ENCODE results near the gene A4GNT. TPM values are rescaled to one million over a fixed set of nuclear protein-coding genes. Genes with fewer than 3 reads are reported as not detected.
"Not testable (repeated sequence)": the region's sequence is repeated elsewhere in the genome, so short reads cannot be mapped to it uniquely, and the experiment has no call there.

The A4GNT gene
- total RNA-seq, 1 donor from 2014 or later, result not detected

DNA sequence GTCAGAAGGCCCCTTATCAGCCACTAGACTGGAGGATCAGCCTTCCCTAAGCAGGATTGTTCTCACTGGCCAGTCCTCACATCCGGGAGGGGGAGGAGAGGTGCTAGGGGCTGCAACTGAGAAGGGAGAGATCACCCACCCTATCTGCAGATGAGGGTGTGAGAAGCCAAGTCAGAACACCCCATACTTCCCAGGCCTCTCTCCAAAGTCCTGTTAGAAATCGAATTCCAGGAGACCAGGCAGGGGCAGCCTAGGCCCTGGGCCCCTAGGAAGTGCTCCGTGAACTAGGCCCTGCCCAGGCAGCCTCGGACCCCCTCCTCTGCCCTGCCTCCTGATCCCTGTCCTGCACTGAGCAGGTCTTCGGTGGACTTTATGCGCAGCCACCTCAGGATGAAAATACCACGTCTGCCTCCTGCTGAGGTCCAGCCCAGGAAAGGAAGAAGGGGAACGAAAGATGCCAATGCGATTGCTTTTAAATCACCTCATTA lies 17.7 kb downstream of the A4GNT start:
- H3K4me3 Mint-ChIP-seq, result peak overlapping the region; percentile 79
- intact Hi-C loops (cut with micrococcal nuclease), result no loop called here

DNA sequence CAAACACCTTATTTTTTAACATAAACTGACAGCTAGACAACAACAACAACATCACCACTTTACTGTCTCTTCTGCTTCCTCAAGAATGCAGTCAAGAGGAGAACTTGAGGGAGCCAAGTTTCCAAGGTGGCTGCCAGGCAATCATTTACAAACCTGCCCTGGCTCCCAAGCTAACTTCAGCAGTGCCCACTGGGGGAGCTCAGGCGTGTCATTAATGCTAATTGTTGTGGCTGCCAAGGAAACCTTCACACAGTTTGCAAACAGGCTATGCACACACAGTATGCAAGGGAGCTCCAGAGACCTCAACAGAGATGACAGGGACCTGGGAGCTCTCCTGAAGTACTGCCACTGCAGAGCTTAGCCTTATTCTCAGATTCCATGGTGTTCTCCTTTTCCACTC lies 18.9 kb downstream of the A4GNT start:
- Mint-ChIP-seq H3K4me3 (no peak overlapping the region), H3K27me3 (ENCODE audit: insufficient read depth) (peaks cover 20% of the 10 kb centered on the region), H3K4me1 (ENCODE audit: low read depth) (peaks cover 14% of the 10 kb centered on the region), H3K27ac (no peak overlapping the region), H3K9me3 (no peaks in the 10 kb centered on the region), H3K36me3 (ENCODE audit: low read depth) (peaks cover 3% of the 10 kb centered on the region)
- DNase-seq (ENCODE audit: low spot score), result no peak
- intact Hi-C loops (cut with micrococcal nuclease), result loop anchor here (1.0 kb wide), 1 partner anchor 17 kb away; no protein-coding TSS in a partner anchor

More for the DNA sequence above, 17.7 kb downstream of the A4GNT start:
- H3K27ac Mint-ChIP-seq, result no peak overlapping the region
- H3K27me3 Mint-ChIP-seq (ENCODE audit: insufficient read depth), result peaks cover 20% of the 10 kb centered on the region
- H3K9me3 Mint-ChIP-seq, result no peaks in the 10 kb centered on the region
- no peak for DNase-seq (ENCODE audit: low spot score)
- peaks cover 14% of the 10 kb centered on the region for H3K4me1 Mint-ChIP-seq (ENCODE audit: low read depth)
- peaks cover 3% of the 10 kb centered on the region for H3K36me3 Mint-ChIP-seq (ENCODE audit: low read depth)

DNA sequence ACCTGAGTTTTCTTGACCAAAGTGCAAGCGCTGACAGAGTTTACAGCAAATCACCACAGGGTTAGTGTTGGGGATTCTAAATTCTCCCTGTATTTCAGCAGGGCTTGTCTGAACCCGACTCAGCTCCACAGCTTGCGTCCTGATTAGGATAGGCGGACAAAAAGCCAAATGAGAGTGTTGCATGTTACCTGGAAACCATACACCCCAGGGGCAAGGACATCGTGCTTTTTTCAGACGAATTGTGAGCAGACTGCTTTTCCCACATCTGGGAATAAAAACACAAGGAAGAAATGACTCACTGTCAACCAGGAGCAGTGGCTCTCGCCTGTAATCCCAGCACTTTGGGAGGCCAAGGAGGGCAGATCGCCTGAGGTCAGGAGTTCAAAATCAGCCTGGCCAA lies 19.8 kb downstream of the A4GNT start:
- no peaks in the 10 kb centered on the region for H3K9me3 Mint-ChIP-seq

DNA sequence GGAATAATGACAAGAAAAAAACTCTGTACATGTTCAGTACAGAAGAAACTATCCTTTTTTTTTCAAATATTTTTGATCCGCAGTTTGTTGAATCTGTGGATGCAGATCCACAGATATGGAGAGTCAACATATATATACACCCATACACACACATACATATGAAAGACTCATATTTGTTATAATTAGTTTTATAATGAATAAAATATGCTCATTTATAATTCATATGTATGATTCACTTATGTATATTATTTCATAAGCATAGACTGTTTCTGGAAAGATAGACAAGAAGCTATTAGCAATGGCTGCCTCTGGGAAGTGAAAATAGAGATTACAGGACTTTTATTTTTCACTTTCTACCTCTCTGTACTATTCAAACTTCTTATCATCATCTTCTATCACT lies 26.6 kb downstream of the A4GNT start:
- peaks cover 2% of the 10 kb centered on the region for H3K27me3 Mint-ChIP-seq (ENCODE audit: insufficient read depth)
- H3K36me3 Mint-ChIP-seq (ENCODE audit: low read depth), result no peaks in the 10 kb centered on the region
- H3K9me3 Mint-ChIP-seq, result no peaks in the 10 kb centered on the region
- no peak overlapping the region for H3K4me3 Mint-ChIP-seq
- intact Hi-C loops (cut with micrococcal nuclease), result no loop called here
- DNase-seq (ENCODE audit: low spot score), result no peak
- H3K4me1 Mint-ChIP-seq (ENCODE audit: low read depth), result no peaks in the 10 kb centered on the region
- no peak overlapping the region for H3K27ac Mint-ChIP-seq

More for the DNA sequence above, 19.8 kb downstream of the A4GNT start:
- peaks cover 14% of the 10 kb centered on the region for H3K4me1 Mint-ChIP-seq (ENCODE audit: low read depth)
- H3K27ac Mint-ChIP-seq, result no peak overlapping the region
- H3K27me3 Mint-ChIP-seq (ENCODE audit: insufficient read depth), result peaks cover 20% of the 10 kb centered on the region
- peaks cover 3% of the 10 kb centered on the region for H3K36me3 Mint-ChIP-seq (ENCODE audit: low read depth)
- no peak for DNase-seq (ENCODE audit: low spot score)
- intact Hi-C loops (cut with micrococcal nuclease), result no loop called here
- H3K4me3 Mint-ChIP-seq, result no peak overlapping the region

DNA sequence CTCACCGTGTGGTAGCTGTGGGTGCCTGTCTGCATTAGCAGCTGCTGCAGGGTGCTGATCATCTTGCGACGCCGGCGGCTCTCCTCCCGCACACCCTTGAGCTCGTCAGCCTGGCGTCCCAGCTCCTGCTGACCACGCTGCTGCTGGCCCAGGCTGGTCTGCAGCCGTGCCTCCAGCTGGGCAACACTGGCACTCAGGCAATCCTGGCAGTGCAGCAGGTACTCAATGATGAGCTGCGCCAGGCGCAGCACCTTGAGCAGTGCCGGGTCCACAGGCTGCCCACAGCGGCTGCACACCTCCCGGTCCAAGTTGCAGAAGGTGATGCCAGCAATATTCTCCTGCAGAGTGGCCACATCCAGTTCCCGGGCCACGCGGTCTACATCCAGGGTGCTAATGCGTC lies 28.7 kb downstream of the A4GNT start:
- H3K4me1 Mint-ChIP-seq (ENCODE audit: low read depth), result no peaks in the 10 kb centered on the region
- no peak for DNase-seq (ENCODE audit: low spot score)
- intact Hi-C loops (cut with micrococcal nuclease), result no loop called here
- H3K9me3 Mint-ChIP-seq, result no peaks in the 10 kb centered on the region
- no peaks in the 10 kb centered on the region for H3K36me3 Mint-ChIP-seq (ENCODE audit: low read depth)
- peaks cover 2% of the 10 kb centered on the region for H3K27me3 Mint-ChIP-seq (ENCODE audit: insufficient read depth)
- H3K4me3 Mint-ChIP-seq, result no peak overlapping the region
- H3K27ac Mint-ChIP-seq, result no peak overlapping the region

DNA sequence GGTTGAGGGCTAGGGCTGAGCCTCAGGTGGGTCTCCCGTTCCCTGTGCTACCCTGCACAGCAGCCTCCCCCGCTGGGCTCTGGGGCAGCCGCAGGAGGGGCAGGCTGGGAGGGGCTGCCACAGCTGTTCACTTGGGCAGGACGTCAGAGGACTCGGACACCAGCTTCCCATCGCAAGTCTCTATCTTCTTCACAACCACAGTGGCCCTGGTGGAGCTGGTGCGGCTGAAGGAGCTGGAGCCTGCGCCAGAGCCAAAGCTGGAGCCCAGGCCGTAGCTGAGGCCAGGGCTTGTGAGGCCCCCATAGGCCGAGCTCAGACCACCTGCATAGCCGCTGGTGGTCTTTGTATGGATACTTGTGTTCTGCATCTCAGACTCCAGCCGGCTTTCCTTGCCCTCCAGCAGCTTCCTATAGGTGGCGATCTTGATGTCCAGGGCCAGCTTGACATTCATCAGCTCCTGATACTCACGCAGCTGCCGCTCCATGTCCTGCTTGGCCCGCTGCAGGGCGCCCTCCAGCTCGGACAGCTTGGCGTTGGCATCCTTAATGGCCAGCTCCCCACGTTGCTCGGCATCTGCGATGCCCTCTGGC lies 30.7 kb downstream of the A4GNT start:
- H3K27me3 Mint-ChIP-seq (ENCODE audit: insufficient read depth); H3K27ac Mint-ChIP-seq; intact Hi-C loops (cut with micrococcal nuclease); DNase-seq (ENCODE audit: low spot score); H3K4me1 Mint-ChIP-seq (ENCODE audit: low read depth); H3K36me3 Mint-ChIP-seq (ENCODE audit: low read depth); H3K4me3 Mint-ChIP-seq; H3K9me3 Mint-ChIP-seq: not testable (repeated sequence)

DNA sequence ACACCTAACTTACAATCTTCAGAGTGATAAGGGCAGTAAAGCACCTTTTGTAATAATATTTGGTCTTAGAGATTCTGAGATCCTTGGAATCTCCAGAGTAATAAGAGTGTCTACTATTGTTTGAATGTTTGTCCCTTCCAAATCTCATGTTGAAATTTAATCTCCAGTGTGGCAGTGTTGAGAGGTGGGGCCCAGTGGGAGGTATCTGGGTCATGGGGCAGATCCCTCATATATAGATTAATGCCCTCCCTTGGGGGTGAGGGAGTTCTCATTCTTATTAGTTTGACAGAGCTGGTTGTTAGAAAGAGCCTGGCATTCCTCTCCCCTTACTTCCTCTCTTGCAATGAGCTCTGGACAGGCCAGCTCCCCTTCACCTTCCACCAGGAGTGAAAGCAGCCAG lies 32.8 kb downstream of the A4GNT start:
- no peak overlapping the region for H3K27ac Mint-ChIP-seq
- H3K36me3 Mint-ChIP-seq (ENCODE audit: low read depth), result no peaks in the 10 kb centered on the region
- no peak overlapping the region for H3K4me3 Mint-ChIP-seq
- peaks cover 9% of the 10 kb centered on the region for H3K27me3 Mint-ChIP-seq (ENCODE audit: insufficient read depth)
- DNase-seq (ENCODE audit: low spot score), result no peak
- intact Hi-C loops (cut with micrococcal nuclease), result no loop called here
- no peaks in the 10 kb centered on the region for H3K4me1 Mint-ChIP-seq (ENCODE audit: low read depth)
- H3K9me3 Mint-ChIP-seq, result no peaks in the 10 kb centered on the region

DNA sequence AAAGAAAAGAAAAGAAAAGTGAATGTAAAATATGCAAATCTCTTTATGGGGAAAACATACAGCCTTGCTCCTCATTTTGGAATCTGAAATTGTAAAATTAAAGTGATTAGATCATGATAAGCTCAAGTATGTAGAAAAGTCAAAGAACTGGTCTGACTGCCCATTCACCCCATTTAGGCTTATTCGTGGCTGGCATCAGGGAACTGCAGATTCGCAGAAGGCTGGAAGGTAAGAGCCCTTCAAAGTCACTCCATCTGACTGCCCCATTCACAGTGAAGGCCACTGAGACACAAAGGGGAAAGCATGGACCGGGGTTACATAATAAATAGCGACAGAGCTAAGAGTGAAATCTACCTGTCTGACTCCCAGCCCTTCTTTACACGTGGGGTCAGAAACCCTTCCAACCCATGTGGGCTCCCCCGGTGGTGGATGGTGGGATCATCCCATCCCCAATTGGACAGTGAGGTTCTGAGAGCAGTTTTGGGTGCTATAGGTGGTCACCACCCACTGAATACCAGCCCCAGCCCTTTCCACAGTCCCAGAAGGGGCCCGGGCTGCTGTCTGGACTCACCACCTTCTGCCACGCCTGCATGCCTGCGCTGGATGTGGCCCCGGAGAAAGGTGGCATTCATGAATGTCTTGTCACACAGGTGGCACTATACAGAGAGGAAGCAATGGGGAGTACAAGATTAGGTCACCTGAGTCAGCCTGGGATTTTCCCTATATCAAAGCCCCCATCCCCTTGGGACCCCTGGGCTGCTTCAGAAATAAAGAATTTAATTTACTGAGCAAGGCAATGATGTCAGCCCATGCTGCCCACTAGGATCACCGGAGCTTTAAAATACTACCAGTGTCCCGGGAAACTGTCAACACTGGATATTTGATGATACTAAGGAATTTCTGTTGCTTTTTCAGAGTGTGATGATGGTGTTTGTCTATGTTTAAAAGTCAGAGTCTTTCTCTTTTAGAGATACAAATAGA lies 34.7 kb downstream of the A4GNT start:
- Mint-ChIP-seq H3K27me3 (ENCODE audit: insufficient read depth) (peaks cover 14% of the 10 kb centered on the region), H3K27ac (no peak overlapping the region), H3K36me3 (ENCODE audit: low read depth) (no peaks in the 10 kb centered on the region), H3K9me3 (no peaks in the 10 kb centered on the region), H3K4me1 (ENCODE audit: low read depth) (no peaks in the 10 kb centered on the region), H3K4me3 (no peak overlapping the region)
- intact Hi-C loops (cut with micrococcal nuclease), result no loop called here
- no peak for DNase-seq (ENCODE audit: low spot score)

DNA sequence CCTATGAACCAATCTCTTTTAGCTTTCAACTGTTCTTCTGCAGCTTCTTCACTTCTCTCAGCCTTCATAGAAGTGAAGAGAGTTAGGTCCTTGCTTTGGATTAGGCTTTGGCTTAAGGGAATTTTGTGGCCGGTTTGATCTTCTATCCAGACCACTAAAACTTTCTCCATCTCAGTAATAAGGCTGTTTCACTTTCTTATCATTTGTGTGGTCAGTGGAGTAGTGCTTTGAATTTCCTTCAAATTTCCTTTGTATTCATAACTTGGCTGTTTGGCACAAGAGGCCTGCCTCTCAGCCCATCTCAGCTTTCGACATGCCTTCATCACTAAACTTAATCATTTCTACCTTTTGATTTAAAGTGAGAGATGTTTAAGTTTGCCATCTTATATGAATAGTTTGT lies 38.5 kb downstream of the A4GNT start:
- H3K9me3 Mint-ChIP-seq, result no peaks in the 10 kb centered on the region
- H3K27ac Mint-ChIP-seq, result no peak overlapping the region
- intact Hi-C loops (cut with micrococcal nuclease), result no loop called here
- H3K36me3 Mint-ChIP-seq (ENCODE audit: low read depth), result no peaks in the 10 kb centered on the region
- H3K27me3 Mint-ChIP-seq (ENCODE audit: insufficient read depth), result peaks cover 14% of the 10 kb centered on the region
- DNase-seq (ENCODE audit: low spot score), result no peak
- no peak overlapping the region for H3K4me3 Mint-ChIP-seq
- H3K4me1 Mint-ChIP-seq (ENCODE audit: low read depth), result no peaks in the 10 kb centered on the region

DNA sequence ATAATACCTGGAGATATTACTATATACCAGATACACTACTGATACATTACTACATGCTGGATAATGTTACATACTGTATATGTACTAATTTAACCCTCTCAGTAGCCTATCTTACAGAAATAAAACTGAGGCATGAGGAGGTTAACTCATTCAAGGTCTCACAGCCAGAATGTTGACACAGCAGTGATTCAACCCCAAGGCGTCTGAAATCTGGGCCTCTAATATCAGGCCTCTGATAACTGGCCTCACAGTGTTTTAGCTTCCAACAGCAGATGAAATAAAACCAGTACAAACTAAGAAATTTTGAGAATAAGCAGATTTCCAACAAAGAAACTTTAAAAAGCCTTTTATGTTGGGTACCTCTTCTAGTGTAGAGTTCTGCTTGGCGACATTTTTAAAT lies 40.2 kb downstream of the A4GNT start:
- Mint-ChIP-seq H3K27ac (no peak overlapping the region), H3K4me1 (ENCODE audit: low read depth) (no peaks in the 10 kb centered on the region), H3K36me3 (ENCODE audit: low read depth) (no peaks in the 10 kb centered on the region), H3K9me3 (no peaks in the 10 kb centered on the region), H3K27me3 (ENCODE audit: insufficient read depth) (peaks cover 17% of the 10 kb centered on the region), H3K4me3 (no peak overlapping the region)
- intact Hi-C loops (cut with micrococcal nuclease), result no loop called here
- DNase-seq (ENCODE audit: low spot score), result no peak

DNA sequence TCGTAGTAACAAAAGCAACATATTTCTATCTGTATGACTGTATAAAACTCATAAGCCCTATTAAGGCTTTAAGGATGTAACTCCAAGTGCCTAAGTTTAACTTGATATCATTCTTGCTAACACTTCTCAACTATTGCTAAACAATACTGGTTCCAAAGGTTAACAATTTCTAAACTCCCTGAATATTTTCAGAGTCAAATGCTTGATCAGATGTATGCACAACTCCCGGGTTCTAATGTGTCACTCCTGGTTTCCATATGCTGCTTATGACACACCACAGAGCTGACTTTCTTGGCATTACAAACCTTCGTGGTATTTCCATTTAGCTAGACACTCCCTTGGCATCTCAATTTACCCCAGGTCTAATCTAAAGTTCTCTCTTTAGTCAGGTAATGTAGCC lies 43.1 kb downstream of the A4GNT start:
- Mint-ChIP-seq H3K27me3 (ENCODE audit: insufficient read depth) (peaks cover 9% of the 10 kb centered on the region), H3K36me3 (ENCODE audit: low read depth) (no peaks in the 10 kb centered on the region), H3K4me1 (ENCODE audit: low read depth) (no peaks in the 10 kb centered on the region), H3K4me3 (no peak overlapping the region), H3K27ac (no peak overlapping the region), H3K9me3 (no peaks in the 10 kb centered on the region)
- DNase-seq (ENCODE audit: low spot score), result no peak
- intact Hi-C loops (cut with micrococcal nuclease), result no loop called here

DNA sequence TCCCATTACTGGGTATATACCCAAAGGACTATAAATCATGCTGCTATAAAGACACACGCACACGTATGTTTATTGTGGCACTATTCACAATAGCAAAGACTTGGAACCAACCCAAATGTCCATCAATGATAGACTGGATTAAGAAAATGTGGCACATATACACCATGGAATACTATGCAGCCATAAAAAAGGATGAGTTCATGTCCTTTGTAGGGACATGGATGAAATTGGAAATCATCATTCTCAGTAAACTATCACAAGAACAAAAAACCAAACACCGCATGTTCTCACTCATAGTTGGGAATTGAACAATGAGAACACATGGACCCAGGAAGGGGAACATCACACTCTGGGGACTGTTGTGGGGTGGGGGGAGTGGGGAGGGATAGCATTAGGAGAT lies 46.4 kb downstream of the A4GNT start:
- H3K36me3 Mint-ChIP-seq (ENCODE audit: low read depth); DNase-seq (ENCODE audit: low spot score); H3K27me3 Mint-ChIP-seq (ENCODE audit: insufficient read depth); H3K9me3 Mint-ChIP-seq; intact Hi-C loops (cut with micrococcal nuclease); H3K4me3 Mint-ChIP-seq; H3K27ac Mint-ChIP-seq: not testable (repeated sequence)
- H3K4me1 Mint-ChIP-seq (ENCODE audit: low read depth), result peaks cover 25% of the 10 kb centered on the region

DNA sequence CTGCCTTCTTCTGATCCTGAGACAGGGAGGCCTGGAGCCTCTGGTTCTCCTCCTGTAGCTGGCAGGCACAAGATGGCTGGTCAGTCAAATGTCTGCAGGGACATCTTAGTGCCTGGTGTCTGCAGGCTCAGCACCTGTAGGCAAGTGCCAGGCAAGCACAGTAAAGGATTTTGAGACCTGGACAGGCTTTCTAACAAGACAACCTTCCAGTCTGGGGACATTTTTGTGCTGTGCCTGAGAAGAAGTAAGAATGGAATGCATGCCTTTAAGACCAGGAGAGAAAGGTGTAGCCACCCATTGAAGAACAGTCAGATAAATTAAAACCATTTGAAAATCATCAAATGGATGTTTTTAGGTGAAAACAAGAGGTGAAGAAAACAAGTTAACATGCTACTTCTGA lies 48.0 kb downstream of the A4GNT start:
- H3K4me3 Mint-ChIP-seq, result no peak overlapping the region
- H3K27ac Mint-ChIP-seq, result no peak overlapping the region
- no peak for DNase-seq (ENCODE audit: low spot score)

More for the DNA sequence above, 48.0 kb downstream of the A4GNT start:
- Mint-ChIP-seq H3K9me3 (no peaks in the 10 kb centered on the region), H3K36me3 (ENCODE audit: low read depth) (no peaks in the 10 kb centered on the region), H3K27me3 (ENCODE audit: insufficient read depth) (peaks cover 7% of the 10 kb centered on the region), H3K4me1 (ENCODE audit: low read depth) (peaks cover 25% of the 10 kb centered on the region)
- intact Hi-C loops (cut with micrococcal nuclease), result no loop called here

Measured in activated T-helper 1 cell treated with anti-CD3 and anti-CD28 coated beads, Interleukin-12 subunit alpha, Interleukin-12 subunit beta, Interleukin-2, Interleukin-4 antibody, amounts not matched to agents 30 ng/mL and 10 ng/mL and 1 ng/mL, durations not matched to agents 14 hours and 24 hours and 36 hours (primary cell).